H9 (cell line): ENCODE data around the gene KCTD17. TPM values are rescaled to one million over a fixed set of nuclear protein-coding genes. Genes with fewer than 3 reads are reported as not detected.

ENCODE experiments used
- DNase-seq: peaks from one replicate; pipeline ENCODE4 v3.0.0-alpha.2; 2017
- H2AFZ ChIP-seq: one replicate; pipeline ENCODE4 v1.6.1; 2013; ENCODE audit warnings: mild to moderate bottlenecking, low read length, control low read depth, moderate library complexity
- H2AK5ac ChIP-seq: 2 replicates; pipeline ENCODE4 v1.6.1; 2013; ENCODE audit warnings: low read length, control low read depth, mixed read lengths; ENCODE audit not compliant: insufficient read length
- H2BK120ac ChIP-seq: one replicate; pipeline ENCODE4 v1.6.1; 2013; ENCODE audit warnings: low read depth, mild to moderate bottlenecking, low read length, control low read depth, inconsistent platforms; ENCODE audit not compliant: poor library complexity, severe bottlenecking
- H2BK12ac ChIP-seq: 2 replicates; pipeline ENCODE4 v1.6.1; 2013; ENCODE audit warnings: low read length, control low read depth, mixed read lengths, low read depth; ENCODE audit not compliant: insufficient read length
- H2BK15ac ChIP-seq: 2 replicates; pipeline ENCODE4 v1.6.1; 2013; ENCODE audit warnings: low read depth, low read length, control low read depth
- H2BK20ac ChIP-seq: one replicate; pipeline ENCODE4 v1.6.1; 2013; ENCODE audit warnings: low read depth, mild to moderate bottlenecking, low read length, control low read depth, inconsistent platforms; ENCODE audit not compliant: poor library complexity, severe bottlenecking
- H2BK5ac ChIP-seq: 2 replicates; pipeline ENCODE4 v1.6.1; 2013; ENCODE audit warnings: low read length, control low read depth, mixed read lengths; ENCODE audit not compliant: insufficient read length
- H3K14ac ChIP-seq: 2 replicates; pipeline ENCODE4 v1.6.1; 2013; ENCODE audit warnings: low read length, control low read depth; ENCODE audit not compliant: insufficient read depth
- H3K18ac ChIP-seq: 2 replicates; pipeline ENCODE4 v1.6.1; 2013; ENCODE audit warnings: low read depth, mild to moderate bottlenecking, mixed read lengths, low read length, control low read depth; ENCODE audit not compliant: insufficient read length
- H3K23ac ChIP-seq: 2 replicates; pipeline ENCODE4 v1.6.1; 2013; ENCODE audit warnings: low read length, control low read depth, mixed read lengths, low read depth; ENCODE audit not compliant: insufficient read length
- H3K23me2 ChIP-seq: 2 replicates; pipeline ENCODE4 v1.6.1; 2013; ENCODE audit warnings: low read depth, mild to moderate bottlenecking, mixed read lengths, low read length, control low read depth; ENCODE audit not compliant: insufficient read length, poor library complexity, severe bottlenecking
- H3K27ac ChIP-seq: 2 replicates; pipeline ENCODE4 v1.5.1; 2013; ENCODE audit warnings: low read length, control low read depth, mixed read lengths, low read depth; ENCODE audit not compliant: insufficient read length
- H3K27me3 ChIP-seq: 2 replicates; pipeline ENCODE4 v1.6.1; 2013; ENCODE audit warnings: low read length, control low read depth, inconsistent platforms; ENCODE audit not compliant: insufficient read depth
- H3K4ac ChIP-seq: 2 replicates; pipeline ENCODE4 v1.6.1; 2013; ENCODE audit warnings: low read depth, mild to moderate bottlenecking, control low read depth, inconsistent platforms, low read length, moderate library complexity
- H3K4me1 ChIP-seq: 2 replicates; pipeline ENCODE4 v1.6.1; 2013; ENCODE audit warnings: low read length, control low read depth, inconsistent platforms; ENCODE audit not compliant: insufficient read depth
- H3K4me2 ChIP-seq: 2 replicates; pipeline ENCODE4 v1.6.1; 2013; ENCODE audit warnings: low read length, control low read depth, mixed read lengths; ENCODE audit not compliant: insufficient read length, insufficient read depth
- H3K56ac ChIP-seq: 2 replicates; pipeline ENCODE4 v1.6.1; 2013; ENCODE audit warnings: low read depth, mild to moderate bottlenecking, mixed read lengths, low read length, control low read depth; ENCODE audit not compliant: insufficient read length
- H3K79me1 ChIP-seq: 2 replicates; pipeline ENCODE4 v1.6.1; 2013; ENCODE audit warnings: low read depth, mild to moderate bottlenecking, moderate library complexity, low read length, control low read depth, inconsistent platforms; ENCODE audit not compliant: insufficient read depth, poor library complexity, severe bottlenecking
- H3K79me2 ChIP-seq: 2 replicates; pipeline ENCODE4 v1.6.1; 2013; ENCODE audit warnings: low read length, control low read depth, inconsistent platforms; ENCODE audit not compliant: insufficient read depth
- H3K9ac ChIP-seq: 2 replicates; pipeline ENCODE4 v1.6.1; 2013; ENCODE audit warnings: low read length, control low read depth, mixed read lengths; ENCODE audit not compliant: insufficient read length; ENCODE audit errors: extremely low read depth
- H3K9me3 ChIP-seq: one replicate; pipeline ENCODE4 v1.6.1; 2013; ENCODE audit warnings: low read depth, low read length, inconsistent platforms; ENCODE audit not compliant: control insufficient read depth
- H3T11ph ChIP-seq: one replicate; pipeline ENCODE4 v1.6.1; 2013; ENCODE audit warnings: mild to moderate bottlenecking, low read length, control low read depth, inconsistent platforms
- H4K20me1 ChIP-seq: one replicate; pipeline ENCODE4 v1.6.1; 2013; ENCODE audit not compliant: control insufficient read depth, insufficient read length, insufficient read depth
- H4K5ac ChIP-seq: 2 replicates; pipeline ENCODE4 v1.6.1; 2013; ENCODE audit warnings: low read depth, mild to moderate bottlenecking, mixed read lengths, low read length, control low read depth; ENCODE audit not compliant: insufficient read length
- H4K8ac ChIP-seq: replicated peaks from 2 replicates; pipeline ENCODE4 v1.6.1; 2013; ENCODE audit warnings: low read length, control low read depth, mixed read lengths, low read depth; ENCODE audit not compliant: insufficient read length
- H4K91ac ChIP-seq: 2 replicates; pipeline ENCODE4 v1.6.1; 2013; ENCODE audit warnings: low read depth, mild to moderate bottlenecking, moderate library complexity, mixed read lengths, low read length, control low read depth; ENCODE audit not compliant: insufficient read length
- H3K27ac Mint-ChIP-seq, 3 experiments: 2 replicates in 2 of 3; 3 replicates in 1 of 3; pipeline ENCODE4 v1.8.0; 2020 to 2021; ENCODE audit warnings: mixed read lengths in 3 of 3, mild to moderate bottlenecking in 1 of 3, moderate library complexity in 1 of 3
- H3K27me3 Mint-ChIP-seq: 2 replicates; pipeline ENCODE4 v1.8.0; 2021; ENCODE audit warnings: low read depth, mild to moderate bottlenecking, moderate library complexity, mixed read lengths
- H3K36me3 Mint-ChIP-seq, 3 experiments: 2 replicates in 2 of 3; 3 replicates in 1 of 3; pipeline ENCODE4 v1.8.0; 2020 to 2021; ENCODE audit warnings: low read depth in 3 of 3, mixed read lengths in 3 of 3; ENCODE audit not compliant: insufficient read depth in 1 of 3
- H3K4me1 Mint-ChIP-seq, 2 experiments: 2 replicates each; pipeline ENCODE4 v1.8.0; 2020; ENCODE audit warnings: mixed read lengths in 2 of 2
- H3K4me3 Mint-ChIP-seq, 2 experiments: 2 replicates in 1 of 2; 3 replicates in 1 of 2; pipeline ENCODE4 v1.8.0; 2020 to 2021; ENCODE audit warnings: mild to moderate bottlenecking in 2 of 2, mixed read lengths in 2 of 2, moderate library complexity in 1 of 2
- H3K9me3 Mint-ChIP-seq, 2 experiments: 2 replicates in 1 of 2; 3 replicates in 1 of 2; pipeline ENCODE4 v1.8.0; 2020; ENCODE audit warnings: mild to moderate bottlenecking in 2 of 2, mixed read lengths in 2 of 2, moderate library complexity in 1 of 2
- CTCF ChIP-seq: fragments of 200-600 bp; sonication (generic); conservative IDR thresholded peaks from 3 replicates; pipeline ENCODE4 v1.8.0; 2021; ENCODE audit warnings: antibody characterized with exemption, mild to moderate bottlenecking
- WGBS: extraction: QIAGEN DNeasy Blood & Tissue Kit; methylation state at CpG from one replicate; pipeline ENCODE4 v1.1.7; 2013; ENCODE audit warnings: missing lambda C conversion rate, low lambda C conversion rate, mixed read lengths; ENCODE audit not compliant: insufficient read length; ENCODE audit errors: extremely low coverage; 5-methylcytosine and 5-hydroxymethylcytosine counted together
- total RNA-seq: library from RNA; stranded (reverse); gene quantifications from 2 replicates; pipeline ENCODE4 v1.2.1, GENCODE V29; 2021

KCTD17 gene
- total RNA-seq, 1 experiment from 2014 or later: 34.1 TPM

- peaks cover 34% of the 10 kb centered on the region for H3K27me3 Mint-ChIP-seq
- no peak overlapping the region for H2BK15ac ChIP-seq
- no peaks in the 10 kb centered on the region for H3K9me3 ChIP-seq
Observed at GRCh38 chr22:37105154-37105553, 53.6 kb downstream of the KCTD17 start.

More at GRCh38 chr22:37105154-37105553, 53.6 kb downstream of the KCTD17 start:
- Histone ChIP-seq H3K14ac (no peak overlapping the region), H3K9ac (no peak overlapping the region), H2BK120ac (no peak overlapping the region), H3K4ac (no peak overlapping the region), H3K23ac (no peak overlapping the region), H2BK5ac (no peak overlapping the region), H3K4me1 (no peaks in the 10 kb centered on the region), H3K23me2 (no peaks in the 10 kb centered on the region), H3T11ph (no peak overlapping the region), H3K79me1 (no peaks in the 10 kb centered on the region), H4K5ac (no peak overlapping the region), H4K20me1 (no peaks in the 10 kb centered on the region), H3K56ac (no peak overlapping the region), H3K4me2 (no peak overlapping the region), H4K91ac (no peak overlapping the region), H3K79me2 (no peaks in the 10 kb centered on the region), H2AK5ac (no peak overlapping the region), H2BK20ac (no peak overlapping the region), H3K27ac (no peak overlapping the region), H3K27me3 (no peaks in the 10 kb centered on the region), H4K8ac (no peak overlapping the region), H2AFZ (no peak overlapping the region), H2BK12ac (no peak overlapping the region), H3K18ac (no peak overlapping the region)
- H3K4me1 Mint-ChIP-seq: peaks cover 3 to 12% of the 10 kb centered on the region in 2 experiments; a peak in 3 of 4 replicates
- WGBS: no CpG with 5 or more reads among the region's 7 CpGs
- H3K27ac Mint-ChIP-seq: no peak overlapping the region
- no peak for TF ChIP-seq CTCF
- no peaks in the 10 kb centered on the region; a peak in 1 of 5 replicates for H3K9me3 Mint-ChIP-seq
- H3K4me3 Mint-ChIP-seq: no peak overlapping the region
- no peaks in the 10 kb centered on the region for H3K36me3 Mint-ChIP-seq
- no peak for DNase-seq
